GM19324 (cell line): ENCODE measurements around the gene CNMD.

Source experiments
- ATAC-seq: cut with Tn5 transposase; IDR thresholded peaks from one replicate; pipeline ENCODE4 v1.9.1; 2021; ENCODE audit warnings: mild to moderate bottlenecking, moderate library complexity; ENCODE audit not compliant: unreplicated experiment, low FRiP score

CNMD gene

GRCh38 chr13:52739468-52740071 is at the start of gene CNMD:
CNMD (minus strand) TSS chr13:52739820; CDS start chr13:52739701, 119 bp downstream.
- no peak for ATAC-seq

- ATAC-seq = no peak
Observed at GRCh38 chr13:52788011-52788410, 48.4 kb upstream of the CNMD start.

GRCh38 chr13:52787235-52787634 is 47.6 kb upstream of the CNMD start:
- ATAC-seq = no peak

- ATAC-seq = no peak
Observed at GRCh38 chr13:52786766-52787165, 47.1 kb upstream of the CNMD start.

- ATAC-seq = no peak
Observed at GRCh38 chr13:52785739-52786138, 46.1 kb upstream of the CNMD start.

- ATAC-seq = no peak
Observed at GRCh38 chr13:52784591-52785340, 45.1 kb upstream of the CNMD start.

- ATAC-seq = no peak
Observed at GRCh38 chr13:52783943-52784342, 44.3 kb upstream of the CNMD start.

GRCh38 chr13:52782471-52783448 is 43.1 kb upstream of the CNMD start:
- no peak for ATAC-seq

- ATAC-seq = no peak
Observed at GRCh38 chr13:52780611-52781010, 41.0 kb upstream of the CNMD start.

- no peak for ATAC-seq
Observed at GRCh38 chr13:52780092-52780491, 40.5 kb upstream of the CNMD start.

- ATAC-seq = no peak
Observed at GRCh38 chr13:52779103-52779502, 39.5 kb upstream of the CNMD start.

GRCh38 chr13:52776726-52777125 is 37.1 kb upstream of the CNMD start:
- no peak for ATAC-seq

- ATAC-seq = no peak
Observed at GRCh38 chr13:52775511-52775910, 35.9 kb upstream of the CNMD start.

GRCh38 chr13:52767949-52768516 is 28.4 kb upstream of the CNMD start:
- ATAC-seq = no peak

- ATAC-seq = no peak
Observed at GRCh38 chr13:52765611-52766390, 26.2 kb upstream of the CNMD start.

GRCh38 chr13:52760077-52760476 is 20.5 kb upstream of the CNMD start:
- ATAC-seq = no peak

GRCh38 chr13:52758114-52758513 is 18.5 kb upstream of the CNMD start:
- no peak for ATAC-seq

- ATAC-seq = no peak
Observed at GRCh38 chr13:52751196-52751595, 11.6 kb upstream of the CNMD start.

- no peak for ATAC-seq
Observed at GRCh38 chr13:52750713-52751112, 11.1 kb upstream of the CNMD start.

- ATAC-seq = no peak
Observed at GRCh38 chr13:52749419-52749818, 9.8 kb upstream of the CNMD start.
